ENCODE measurements around the gene DEPDC1B. TPM values are rescaled to one million over a fixed set of nuclear protein-coding genes. Genes with fewer than 3 reads are reported as not detected.

DEPDC1B gene, protein sequence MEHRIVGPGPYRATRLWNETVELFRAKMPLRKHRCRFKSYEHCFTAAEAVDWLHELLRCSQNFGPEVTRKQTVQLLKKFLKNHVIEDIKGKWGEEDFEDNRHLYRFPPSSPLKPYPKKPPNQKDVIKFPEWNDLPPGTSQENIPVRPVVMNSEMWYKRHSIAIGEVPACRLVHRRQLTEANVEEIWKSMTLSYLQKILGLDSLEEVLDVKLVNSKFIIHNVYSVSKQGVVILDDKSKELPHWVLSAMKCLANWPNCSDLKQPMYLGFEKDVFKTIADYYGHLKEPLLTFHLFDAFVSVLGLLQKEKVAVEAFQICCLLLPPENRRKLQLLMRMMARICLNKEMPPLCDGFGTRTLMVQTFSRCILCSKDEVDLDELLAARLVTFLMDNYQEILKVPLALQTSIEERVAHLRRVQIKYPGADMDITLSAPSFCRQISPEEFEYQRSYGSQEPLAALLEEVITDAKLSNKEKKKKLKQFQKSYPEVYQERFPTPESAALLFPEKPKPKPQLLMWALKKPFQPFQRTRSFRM
- total RNA-seq = 13.4 and 31.8 TPM in 2 replicates

DNA sequence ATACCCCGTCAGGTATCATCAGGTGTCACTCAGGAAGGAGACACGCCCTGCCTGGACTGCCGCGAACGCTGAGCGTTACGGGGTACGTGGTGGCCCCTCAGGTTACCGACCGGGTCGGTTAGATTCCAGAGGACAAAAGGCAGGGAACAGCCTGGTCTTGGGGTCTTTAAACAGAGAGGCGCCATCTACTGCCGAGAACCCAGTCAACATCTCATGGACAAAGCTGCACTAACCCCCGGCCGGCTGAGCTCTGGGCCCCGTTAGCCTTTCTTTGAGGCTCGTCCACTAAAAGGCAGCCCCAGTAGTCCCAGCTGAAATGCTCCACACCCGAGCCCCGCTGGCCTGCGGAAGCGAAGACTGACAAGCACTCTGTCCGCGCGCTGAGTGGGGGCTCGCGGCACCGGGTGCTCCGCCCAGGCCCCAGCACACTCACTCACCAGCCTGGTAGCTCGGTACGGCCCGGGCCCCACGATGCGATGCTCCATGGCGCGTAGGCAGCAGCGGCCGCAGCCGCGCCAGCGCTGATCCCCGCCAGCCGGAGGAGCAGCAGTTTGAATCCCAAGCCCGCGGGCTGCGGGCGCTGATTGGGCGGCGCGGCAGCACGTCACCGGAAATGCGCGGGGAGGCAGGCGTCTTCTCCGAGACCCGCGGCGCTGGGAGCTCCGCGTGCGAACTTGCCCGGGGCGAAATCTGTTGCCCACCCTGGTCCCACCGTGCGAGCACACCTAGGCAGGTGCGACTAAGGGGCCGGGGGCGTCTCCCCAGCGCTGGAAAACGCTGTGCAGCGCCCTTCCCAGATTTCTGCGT lies at the start of gene DEPDC1B:
Gene DEPDC1B (minus strand): TSS at position 558 of the 807 bp plus-strand sequence. CDS start 73 bp downstream, at position 485.

Other genes starting within 250 kb of the DEPDC1B start
- gene ELOVL7, start 144.1 kb upstream of the DEPDC1B start, total RNA-seq = 8.1 and 13.5 TPM in 2 replicates
- gene ERCC8, start 244.9 kb upstream of the DEPDC1B start, total RNA-seq = 18.4 and 20.9 TPM in 2 replicates
- 56.9 and 71.8 TPM in 2 replicates for gene NDUFAF2, start 245.0 kb upstream of the DEPDC1B start, total RNA-seq